ENCODE measurements around the gene VAV3. TPM values are rescaled to one million over a fixed set of nuclear protein-coding genes. Genes with fewer than 3 reads are reported as not detected.

The VAV3 gene
- polyA plus RNA-seq, 1 donor (not counting 4 experiments of a cell fraction or from before 2014, with no cell fraction given): 19.6 TPM

- Histone ChIP-seq H3K9me1 (ENCODE audit: control insufficient read depth, extremely low read depth, insufficient read depth, low read length) (no peaks in the 10 kb centered on the region), H3K9ac (ENCODE audit: control insufficient read depth, extremely low read depth, insufficient read depth, low read length) (no peak overlapping the region), H3K36me3 (ENCODE audit: control insufficient read depth in 2 of 2, extremely low read depth in 1 of 2, insufficient read depth in 2 of 2, low read length in 2 of 2) (no peaks in the 10 kb centered on the region), H2AFZ (ENCODE audit: control insufficient read depth, low read length) (no peak overlapping the region), H4K20me1 (ENCODE audit: control insufficient read depth, extremely low read depth, insufficient read depth, low read length) (no peaks in the 10 kb centered on the region), H3K27me3 (ENCODE audit: control insufficient read depth, extremely low read depth, insufficient read depth, low read length) (no peaks in the 10 kb centered on the region), H3K4me2 (ENCODE audit: control insufficient read depth, extremely low read depth, insufficient read depth, low read depth, low read length) (no peak overlapping the region), H3K27ac (ENCODE audit: control insufficient read depth, insufficient read depth, low read length) (no peak overlapping the region), H3K79me2 (ENCODE audit: control insufficient read depth, insufficient read depth, low read length) (no peaks in the 10 kb centered on the region), H3K4me1 (ENCODE audit: control insufficient read depth, extremely low read depth, insufficient read depth, low read length) (no peaks in the 10 kb centered on the region), H3K4me3 (ENCODE audit: control insufficient read depth in 2 of 3, extremely low read depth in 1 of 3, insufficient read depth in 2 of 3, low read depth in 1 of 3, low read length in 3 of 3) (no peak overlapping the region), H3K9me3 (ENCODE audit: control insufficient read depth, low read depth, low read length) (no peaks in the 10 kb centered on the region)
- dilution Hi-C loops (cut with MboI; ENCODE audit: extremely low pct_ligation_motif_present, low sequenced_read_pairs): no loop called here
- FAIRE-seq: no peak
- no peak for TF ChIP-seq EZH2 (IDR thresholded peaks at IDR 0.05; ENCODE audit: low read length)
- TF ChIP-seq, protein P1, sequence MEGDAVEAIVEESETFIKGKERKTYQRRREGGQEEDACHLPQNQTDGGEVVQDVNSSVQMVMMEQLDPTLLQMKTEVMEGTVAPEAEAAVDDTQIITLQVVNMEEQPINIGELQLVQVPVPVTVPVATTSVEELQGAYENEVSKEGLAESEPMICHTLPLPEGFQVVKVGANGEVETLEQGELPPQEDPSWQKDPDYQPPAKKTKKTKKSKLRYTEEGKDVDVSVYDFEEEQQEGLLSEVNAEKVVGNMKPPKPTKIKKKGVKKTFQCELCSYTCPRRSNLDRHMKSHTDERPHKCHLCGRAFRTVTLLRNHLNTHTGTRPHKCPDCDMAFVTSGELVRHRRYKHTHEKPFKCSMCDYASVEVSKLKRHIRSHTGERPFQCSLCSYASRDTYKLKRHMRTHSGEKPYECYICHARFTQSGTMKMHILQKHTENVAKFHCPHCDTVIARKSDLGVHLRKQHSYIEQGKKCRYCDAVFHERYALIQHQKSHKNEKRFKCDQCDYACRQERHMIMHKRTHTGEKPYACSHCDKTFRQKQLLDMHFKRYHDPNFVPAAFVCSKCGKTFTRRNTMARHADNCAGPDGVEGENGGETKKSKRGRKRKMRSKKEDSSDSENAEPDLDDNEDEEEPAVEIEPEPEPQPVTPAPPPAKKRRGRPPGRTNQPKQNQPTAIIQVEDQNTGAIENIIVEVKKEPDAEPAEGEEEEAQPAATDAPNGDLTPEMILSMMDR (optimal IDR thresholded peaks at IDR 0.05 in 1 of 3, IDR thresholded peaks at IDR 0.05 in 1 of 3, conservative IDR thresholded peaks at IDR 0.05 in 1 of 3; ENCODE audit: extremely low read depth in 1 of 3, insufficient read depth in 2 of 3, low read length in 3 of 3): no peak
- no peak for DNase-seq (ENCODE audit: low read depth, low spot score)
Observed at GRCh38 chr1:107946794-107947193, 18.2 kb downstream of the VAV3 start.

DNA sequence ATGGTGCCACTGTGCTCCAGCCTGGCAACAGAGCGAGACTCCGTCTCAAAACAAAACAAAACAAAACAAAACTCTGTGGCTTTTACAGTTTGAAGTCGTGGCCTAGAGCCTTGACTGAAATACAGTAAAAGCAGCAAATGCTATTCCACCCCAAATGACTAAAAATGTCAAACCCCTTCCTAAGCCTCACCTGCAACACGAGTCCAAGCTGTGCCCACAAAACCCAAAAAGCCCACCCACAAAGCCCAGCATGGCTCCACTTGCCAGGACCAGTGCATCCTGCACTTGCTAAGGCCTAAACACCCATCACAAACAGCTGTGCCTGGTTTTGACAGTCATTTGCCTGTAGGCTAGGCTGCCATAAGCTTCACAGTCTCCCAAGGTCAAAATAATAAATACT is 21.3 kb downstream of the VAV3 start:
- FAIRE-seq (no peak), DNase-seq (ENCODE audit: low read depth, low spot score) (no peak)
- no peak for TF ChIP-seq EZH2 (IDR thresholded peaks at IDR 0.05; ENCODE audit: low read length)
- TF ChIP-seq, protein P1 (optimal IDR thresholded peaks at IDR 0.05 in 1 of 3, IDR thresholded peaks at IDR 0.05 in 1 of 3, conservative IDR thresholded peaks at IDR 0.05 in 1 of 3; ENCODE audit: extremely low read depth in 1 of 3, insufficient read depth in 2 of 3, low read length in 3 of 3): no peak

More for the DNA sequence above, 21.3 kb downstream of the VAV3 start:
- Histone ChIP-seq H3K27ac (ENCODE audit: control insufficient read depth, insufficient read depth, low read length) (no peak overlapping the region), H3K4me2 (ENCODE audit: control insufficient read depth, extremely low read depth, insufficient read depth, low read depth, low read length) (no peak overlapping the region), H4K20me1 (ENCODE audit: control insufficient read depth, extremely low read depth, insufficient read depth, low read length) (no peaks in the 10 kb centered on the region), H3K9ac (ENCODE audit: control insufficient read depth, extremely low read depth, insufficient read depth, low read length) (no peak overlapping the region), H3K36me3 (ENCODE audit: control insufficient read depth in 2 of 2, extremely low read depth in 1 of 2, insufficient read depth in 2 of 2, low read length in 2 of 2) (no peaks in the 10 kb centered on the region), H3K9me3 (ENCODE audit: control insufficient read depth, low read depth, low read length) (no peaks in the 10 kb centered on the region), H3K27me3 (ENCODE audit: control insufficient read depth, extremely low read depth, insufficient read depth, low read length) (no peaks in the 10 kb centered on the region), H3K4me1 (ENCODE audit: control insufficient read depth, extremely low read depth, insufficient read depth, low read length) (no peaks in the 10 kb centered on the region), H3K4me3 (ENCODE audit: control insufficient read depth in 2 of 3, extremely low read depth in 1 of 3, insufficient read depth in 2 of 3, low read depth in 1 of 3, low read length in 3 of 3) (no peak overlapping the region), H3K79me2 (ENCODE audit: control insufficient read depth, insufficient read depth, low read length) (no peaks in the 10 kb centered on the region), H3K9me1 (ENCODE audit: control insufficient read depth, extremely low read depth, insufficient read depth, low read length) (no peaks in the 10 kb centered on the region), H2AFZ (ENCODE audit: control insufficient read depth, low read length) (no peak overlapping the region)
- dilution Hi-C loops (cut with MboI; ENCODE audit: extremely low pct_ligation_motif_present, low sequenced_read_pairs): no loop called here
